Suppressor macrophage treated with lipopolysaccharide for 1 hour (primary cell): Measurements from ENCODE around the gene ANKRD28.

Source experiments
- DNase-seq, 3 donors: peaks; one replicate each; pipeline ENCODE4 v3.0.0-alpha.2; 2020 to 2022

Gene ANKRD28

GRCh38 chr3:15660055-15660935, 137.5 kb downstream of the ANKRD28 start:
- DNase-seq, result no peak

GRCh38 chr3:15659254-15659975, 138.4 kb downstream of the ANKRD28 start:
- no peak for DNase-seq

- peak in 1 of 3 donors; percentile 22 for DNase-seq
Observed at GRCh38 chr3:15657016-15657415, 140.8 kb downstream of the ANKRD28 start.

- no peak for DNase-seq
Observed at GRCh38 chr3:15656342-15656741, 141.4 kb downstream of the ANKRD28 start.

- no peak for DNase-seq
Observed at GRCh38 chr3:15654891-15655290, 142.9 kb downstream of the ANKRD28 start.

- no peak for DNase-seq
Observed at GRCh38 chr3:15654127-15654526, 143.7 kb downstream of the ANKRD28 start.

- no peak for DNase-seq
Observed at GRCh38 chr3:15653321-15653720, 144.5 kb downstream of the ANKRD28 start.

GRCh38 chr3:15651396-15651795, 146.4 kb downstream of the ANKRD28 start:
- DNase-seq, result no peak

GRCh38 chr3:15649858-15650257, 147.9 kb downstream of the ANKRD28 start:
- DNase-seq, result no peak

- no peak for DNase-seq
Observed at GRCh38 chr3:15649341-15649740, 148.4 kb downstream of the ANKRD28 start.

GRCh38 chr3:15647611-15648167, 150.1 kb downstream of the ANKRD28 start:
- peak; percentile 52 to 79 (median 76) for DNase-seq

- DNase-seq, result peak; percentile 25 to 47 (median 27)
Observed at GRCh38 chr3:15646851-15647511, 150.8 kb downstream of the ANKRD28 start.

GRCh38 chr3:15645740-15646501, 151.9 kb downstream of the ANKRD28 start:
- DNase-seq, result no peak

- no peak for DNase-seq
Observed at GRCh38 chr3:15645246-15645645, 152.5 kb downstream of the ANKRD28 start.

GRCh38 chr3:15638891-15639262, 158.9 kb downstream of the ANKRD28 start:
- peak; percentile 26 to 62 (median 48) for DNase-seq

- DNase-seq, result peak; percentile 24 to 44 (median 38)
Observed at GRCh38 chr3:15638193-15638890, 159.4 kb downstream of the ANKRD28 start.

- DNase-seq, result no peak
Observed at GRCh38 chr3:15637131-15637951, 160.4 kb downstream of the ANKRD28 start.

- peak; percentile 82 to 91 (median 85) for DNase-seq
Observed at GRCh38 chr3:15636028-15636709, 161.6 kb downstream of the ANKRD28 start.

GRCh38 chr3:15635121-15635661, 162.6 kb downstream of the ANKRD28 start:
- DNase-seq, result no peak

GRCh38 chr3:15634671-15635070, 163.1 kb downstream of the ANKRD28 start:
- no peak for DNase-seq
